CD4-positive, alpha-beta T cell (primary cell): ENCODE measurements around the gene CABCOCO1. TPM values are rescaled to one million over a fixed set of nuclear protein-coding genes. Genes with fewer than 3 reads are reported as not detected.

Experiments
- ATAC-seq: fragments of 200-7000 bp; cut with Tn5 transposase; one replicate; pipeline ENCODE4 v1.10.0; 2022; ENCODE audit warnings: mild to moderate bottlenecking; ENCODE audit not compliant: poor library complexity
- CTCF ChIA-PET: fragments of 350-600 bp; sonication (Branson Sonifier 250); formaldehyde crosslinking; loops from one replicate; lab custom pipeline; 2021; ENCODE audit warnings: antibody characterized with exemption, inconsistent platforms; lab: Charles Lee
- POLR2A ChIA-PET: fragments of 350-600 bp; sonication (Branson Sonifier 250); formaldehyde crosslinking; loops from one replicate; lab custom pipeline; 2021; ENCODE audit warnings: antibody characterized with exemption, inconsistent platforms; lab: Charles Lee
- DNase-seq, 14 experiments: peaks; one replicate each; pipeline ENCODE4 v3.0.0-alpha.2; 2013 to 2020; ENCODE audit warnings: mixed read lengths in 2 of 14
- H3K27ac ChIP-seq, 2 donors: one replicate each; pipeline versions ENCODE4 v1.5.1 to v1.7.0; 2013; ENCODE audit warnings: low read length in 2 of 2, low read depth in 1 of 2, mild to moderate bottlenecking in 1 of 2
- H3K27me3 ChIP-seq, 2 experiments: 1 replicate in 1 of 2; 2 replicates in 1 of 2; pipeline versions ENCODE4 v1.6.1 to v1.7.0; 2013; ENCODE audit warnings: low read length in 2 of 2, control low read depth in 1 of 2, mild to moderate bottlenecking in 1 of 2, moderate library complexity in 1 of 2; ENCODE audit not compliant: insufficient read depth in 2 of 2, control insufficient read depth in 1 of 2
- H3K36me3 ChIP-seq: one replicate; pipeline ENCODE4 v1.6.1; 2013; ENCODE audit warnings: low read length, control low read depth; ENCODE audit not compliant: insufficient read depth
- H3K4me1 ChIP-seq: one replicate; pipeline ENCODE4 v1.6.1; 2013; ENCODE audit warnings: low read length, control low read depth; ENCODE audit not compliant: insufficient read depth
- H3K4me3 ChIP-seq: one replicate; pipeline ENCODE4 v1.5.1; 2013; ENCODE audit warnings: mild to moderate bottlenecking, low read length, moderate library complexity
- H3K9me3 ChIP-seq, 2 experiments: 1 replicate in 1 of 2; 2 replicates in 1 of 2; pipeline versions ENCODE4 v1.6.1 to v1.7.0; 2013; ENCODE audit warnings: low read length in 2 of 2, mild to moderate bottlenecking in 2 of 2, control low read depth in 1 of 2, moderate library complexity in 1 of 2; ENCODE audit not compliant: control insufficient read depth in 1 of 2, insufficient read depth in 1 of 2
- H3K27ac Mint-ChIP-seq: one replicate; pipeline ENCODE4 v1.8.0; 2020; ENCODE audit warnings: mixed read lengths
- H3K27me3 Mint-ChIP-seq: one replicate; pipeline ENCODE4 v1.8.0; 2021; ENCODE audit warnings: mixed read lengths
- H3K36me3 Mint-ChIP-seq: one replicate; pipeline ENCODE4 v1.8.0; 2021; ENCODE audit warnings: low read depth, mixed read lengths
- H3K4me1 Mint-ChIP-seq: one replicate; pipeline ENCODE4 v1.8.0; 2021; ENCODE audit warnings: low read depth, mixed read lengths
- H3K4me3 Mint-ChIP-seq: one replicate; pipeline ENCODE4 v1.8.0; 2020; ENCODE audit warnings: mild to moderate bottlenecking, mixed read lengths
- H3K9me3 Mint-ChIP-seq: one replicate; pipeline ENCODE4 v1.8.0; 2020; ENCODE audit warnings: mixed read lengths
- intact Hi-C, 2 experiments: fragments of 100-400 bp; cut with DNase I in 1 of 2; cut with micrococcal nuclease in 1 of 2; formaldehyde crosslinking; loops; one replicate each; pipeline versions ENCODE4 v1.15.1 to v1.9.0; 2023 to 2025; cut with DNase I, micrococcal nuclease
- total RNA-seq, 174 experiments: library from RNA in 2 of 174; stranded (reverse) in 2 of 174; gene quantifications; one replicate each; pipeline ENCODE4 v1.2.3 and lab custom pipeline; 2021 to 2026
- TF ChIP-seq, protein P1 (sequence below): fragments of 200-600 bp; IDR thresholded peaks from one replicate; pipeline ENCODE4 v1.8.0; 2022; ENCODE audit warnings: antibody characterized with exemption, mild to moderate bottlenecking

The CABCOCO1 gene
- total RNA-seq, 2 experiments from 2014 or later = not detected

- Mint-ChIP-seq H3K4me1 (peaks cover 29% of the 10 kb centered on the region), H3K27me3 (no peaks in the 10 kb centered on the region), H3K27ac (no peak overlapping the region), H3K36me3 (no peaks in the 10 kb centered on the region), H3K9me3 (no peaks in the 10 kb centered on the region), H3K4me3 (peak overlapping the region; percentile 18)
- TF ChIP-seq, protein P1, sequence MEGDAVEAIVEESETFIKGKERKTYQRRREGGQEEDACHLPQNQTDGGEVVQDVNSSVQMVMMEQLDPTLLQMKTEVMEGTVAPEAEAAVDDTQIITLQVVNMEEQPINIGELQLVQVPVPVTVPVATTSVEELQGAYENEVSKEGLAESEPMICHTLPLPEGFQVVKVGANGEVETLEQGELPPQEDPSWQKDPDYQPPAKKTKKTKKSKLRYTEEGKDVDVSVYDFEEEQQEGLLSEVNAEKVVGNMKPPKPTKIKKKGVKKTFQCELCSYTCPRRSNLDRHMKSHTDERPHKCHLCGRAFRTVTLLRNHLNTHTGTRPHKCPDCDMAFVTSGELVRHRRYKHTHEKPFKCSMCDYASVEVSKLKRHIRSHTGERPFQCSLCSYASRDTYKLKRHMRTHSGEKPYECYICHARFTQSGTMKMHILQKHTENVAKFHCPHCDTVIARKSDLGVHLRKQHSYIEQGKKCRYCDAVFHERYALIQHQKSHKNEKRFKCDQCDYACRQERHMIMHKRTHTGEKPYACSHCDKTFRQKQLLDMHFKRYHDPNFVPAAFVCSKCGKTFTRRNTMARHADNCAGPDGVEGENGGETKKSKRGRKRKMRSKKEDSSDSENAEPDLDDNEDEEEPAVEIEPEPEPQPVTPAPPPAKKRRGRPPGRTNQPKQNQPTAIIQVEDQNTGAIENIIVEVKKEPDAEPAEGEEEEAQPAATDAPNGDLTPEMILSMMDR = peak; percentile 75
- Histone ChIP-seq H3K4me3 (no peak overlapping the region), H3K36me3 (no peaks in the 10 kb centered on the region), H3K9me3 (no peaks in the 10 kb centered on the region), H3K4me1 (peaks cover 14% of the 10 kb centered on the region), H3K27me3 (no peaks in the 10 kb centered on the region), H3K27ac (no peak overlapping the region)
- ATAC-seq = peak; percentile 97
- CTCF ChIA-PET = interaction anchor here (0.5 to 2.1 kb wide), 13 partner anchors 15 to 494 kb away, joined by 3 to 20 read pairs (median 4); no protein-coding TSS in a partner anchor
- DNase-seq = peak; percentile 45 to 83 (median 58)
- intact Hi-C loops = loop anchor here (2.0 to 5.0 kb wide), 6 partner anchors 66 to 496 kb away; partner anchors contain the start of gene ARID5B (in 1 of the 2)
- POLR2A ChIA-PET = interaction anchor here (0.6 to 2.0 kb wide), 9 partner anchors 10 to 492 kb away, joined by 3 to 10 read pairs (median 6); partner anchors contain the start of gene ARID5B
Observed at GRCh38 chr10:61750943-61751471, 88.3 kb downstream of the CABCOCO1 start.

DNA sequence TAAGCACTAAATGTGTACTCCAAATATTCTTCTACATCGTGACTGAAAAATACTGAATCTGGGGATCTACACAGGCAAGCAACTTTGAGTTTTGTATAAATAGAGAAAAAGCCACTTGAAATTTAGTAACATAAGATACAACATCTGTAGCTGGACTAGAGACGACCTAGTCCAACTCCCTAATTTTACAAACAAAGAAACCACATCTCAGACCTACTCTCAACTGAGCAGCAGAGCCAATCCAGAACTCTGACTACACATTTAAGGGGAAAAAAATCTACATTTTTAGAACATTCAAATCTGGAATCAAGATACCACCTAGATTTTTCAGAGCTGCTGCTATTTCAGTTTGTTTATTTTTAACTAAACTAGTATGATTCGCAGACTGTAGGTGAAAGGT is 88.9 kb downstream of the CABCOCO1 start:
- intact Hi-C loops = loop anchor here (2.0 to 5.0 kb wide), 6 partner anchors 66 to 496 kb away; partner anchors contain the start of gene ARID5B (in 1 of the 2)
- ChIA-PET CTCF (interaction anchor here (0.6 to 2.1 kb wide), 10 partner anchors 15 to 493 kb away, joined by 3 to 20 read pairs (median 5); no protein-coding TSS in a partner anchor), POLR2A (interaction anchor here (0.6 to 2.0 kb wide), 6 partner anchors 10 to 192 kb away, joined by 4 to 10 read pairs (median 8); partner anchors contain the start of gene ARID5B)
- no peak for DNase-seq
- H3K9me3 ChIP-seq = no peaks in the 10 kb centered on the region
- H3K27ac ChIP-seq = no peak overlapping the region
- peaks cover 14% of the 10 kb centered on the region for H3K4me1 ChIP-seq
- TF ChIP-seq, protein P1 = no peak
- no peaks in the 10 kb centered on the region for H3K36me3 ChIP-seq
- peaks cover 29% of the 10 kb centered on the region for H3K4me1 Mint-ChIP-seq
- H3K27me3 Mint-ChIP-seq = no peaks in the 10 kb centered on the region
- H3K27me3 ChIP-seq = no peaks in the 10 kb centered on the region
- peak overlapping the region; percentile 42 for H3K27ac Mint-ChIP-seq
- no peak overlapping the region for H3K4me3 ChIP-seq
- ATAC-seq = no peak
- H3K9me3 Mint-ChIP-seq = no peaks in the 10 kb centered on the region
- no peaks in the 10 kb centered on the region for H3K36me3 Mint-ChIP-seq
- H3K4me3 Mint-ChIP-seq = no peak overlapping the region

- H3K4me1 Mint-ChIP-seq = peaks cover 29% of the 10 kb centered on the region
- H3K27ac Mint-ChIP-seq = peak overlapping the region; percentile 42
- Histone ChIP-seq H3K27me3 (no peaks in the 10 kb centered on the region), H3K27ac (no peak overlapping the region), H3K36me3 (no peaks in the 10 kb centered on the region), H3K9me3 (no peaks in the 10 kb centered on the region), H3K4me3 (no peak overlapping the region), H3K4me1 (peaks cover 14% of the 10 kb centered on the region)
- no peaks in the 10 kb centered on the region for H3K27me3 Mint-ChIP-seq
- intact Hi-C loops = loop anchor here in 1 of 2 experiments (5.0 kb wide), 4 partner anchors 65 to 495 kb away; partner anchors contain the start of gene ARID5B
- ChIA-PET POLR2A (interaction anchor here (1.3 to 1.7 kb wide), 2 partner anchors 116 to 149 kb away, joined by 3 to 9 read pairs; partner anchors contain the start of gene ARID5B), CTCF (interaction anchor here (2.1 kb wide), 1 partner anchor 144 kb away, joined by 6 read pairs; no protein-coding TSS in a partner anchor)
- TF ChIP-seq, protein P1 = no peak
- no peaks in the 10 kb centered on the region for H3K36me3 Mint-ChIP-seq
- ATAC-seq (no peak), DNase-seq (peak in 1 of 14 experiments; percentile 39)
- no peaks in the 10 kb centered on the region for H3K9me3 Mint-ChIP-seq
- H3K4me3 Mint-ChIP-seq = peak overlapping the region; percentile 67
Observed at GRCh38 chr10:61752111-61753011, 89.6 kb downstream of the CABCOCO1 start.
